Measurements from ENCODE around the gene AMN1.
A peak's percentile ranks its signal among the peaks of the same experiment; 100 is the strongest.
"Not testable (repeated sequence)": the region's sequence is repeated elsewhere in the genome, so short reads cannot be mapped to it uniquely, and the experiment has no call there.

AMN1 gene

GRCh38 chr12:31726575-31726974 lies 2.2 kb downstream of the AMN1 start:
- no peak for TF ChIP-seq CTCF (IDR thresholded peaks at IDR 0.05; ENCODE audit: extremely low read depth, insufficient read depth, missing control alignments)
- no peak for DNase-seq (ENCODE audit: low spot score)
- in situ Hi-C loops (cut with MboI; ENCODE audit: low pct_unique_long_range_greater_than_20kb, low sequenced_read_pairs, unreplicated experiment): no loop called here

GRCh38 chr12:31724557-31724956 lies 4.3 kb downstream of the AMN1 start:
- in situ Hi-C loops (cut with MboI; ENCODE audit: low pct_unique_long_range_greater_than_20kb, low sequenced_read_pairs, unreplicated experiment): no loop called here
- DNase-seq (ENCODE audit: low spot score): no peak
- no peak for TF ChIP-seq CTCF (IDR thresholded peaks at IDR 0.05; ENCODE audit: extremely low read depth, insufficient read depth, missing control alignments)

- TF ChIP-seq CTCF (IDR thresholded peaks at IDR 0.05; ENCODE audit: extremely low read depth, insufficient read depth, missing control alignments): no peak
- DNase-seq (ENCODE audit: low spot score): no peak
- in situ Hi-C loops (cut with MboI; ENCODE audit: low pct_unique_long_range_greater_than_20kb, low sequenced_read_pairs, unreplicated experiment): no loop called here
These were observed 6.2 kb downstream of the AMN1 start for GRCh38 chr12:31722580-31722979.

- DNase-seq (ENCODE audit: low spot score); in situ Hi-C loops (cut with MboI; ENCODE audit: low pct_unique_long_range_greater_than_20kb, low sequenced_read_pairs, unreplicated experiment): not testable (repeated sequence)
These were observed 10.2 kb downstream of the AMN1 start for GRCh38 chr12:31718542-31719198.

GRCh38 chr12:31716998-31717397 lies 11.8 kb downstream of the AMN1 start:
- in situ Hi-C loops (cut with MboI; ENCODE audit: low pct_unique_long_range_greater_than_20kb, low sequenced_read_pairs, unreplicated experiment); DNase-seq (ENCODE audit: low spot score): not testable (repeated sequence)

GRCh38 chr12:31715283-31715825 lies 13.5 kb downstream of the AMN1 start:
- in situ Hi-C loops (cut with MboI; ENCODE audit: low pct_unique_long_range_greater_than_20kb, low sequenced_read_pairs, unreplicated experiment): no loop called here
- no peak for TF ChIP-seq CTCF (IDR thresholded peaks at IDR 0.05; ENCODE audit: extremely low read depth, insufficient read depth, missing control alignments)
- peak; percentile 58 for DNase-seq (ENCODE audit: low spot score)

GRCh38 chr12:31714406-31715271 lies 14.2 kb downstream of the AMN1 start:
- TF ChIP-seq CTCF (IDR thresholded peaks at IDR 0.05; ENCODE audit: extremely low read depth, insufficient read depth, missing control alignments): no peak
- in situ Hi-C loops (cut with MboI; ENCODE audit: low pct_unique_long_range_greater_than_20kb, low sequenced_read_pairs, unreplicated experiment): no loop called here
- no peak for DNase-seq (ENCODE audit: low spot score)
